Mesenchymal stem cell (in vitro differentiated cells and primary cell): ENCODE data around the gene NRM.
A peak's percentile ranks its signal among the peaks of the same experiment; 100 is the strongest.
"Not testable (repeated sequence)": the region's sequence is repeated elsewhere in the genome, so short reads cannot be mapped to it uniquely, and the experiment has no call there.

Experiments used
- DNase-seq: peaks from one replicate; pipeline ENCODE4 v3.0.0-alpha.2; 2013
- H2AFZ ChIP-seq: one replicate; pipeline ENCODE4 v1.6.1; 2013; ENCODE audit warnings: low read depth, mild to moderate bottlenecking, control low read depth, inconsistent platforms, low read length, moderate library complexity
- H2AK5ac ChIP-seq: 2 replicates; pipeline ENCODE4 v1.6.1; 2013; ENCODE audit warnings: low read length, moderate library complexity, mild to moderate bottlenecking, inconsistent platforms; ENCODE audit not compliant: severe bottlenecking
- H2BK120ac ChIP-seq: one replicate; pipeline ENCODE4 v1.6.1; 2013; ENCODE audit warnings: low read depth, mild to moderate bottlenecking, inconsistent platforms, low read length, moderate library complexity
- H2BK12ac ChIP-seq, 2 experiments: one replicate each; pipeline ENCODE4 v1.6.1; 2013; ENCODE audit warnings: inconsistent platforms in 2 of 2, low read length in 2 of 2, mild to moderate bottlenecking in 2 of 2, moderate library complexity in 2 of 2, control low read depth in 1 of 2
- H2BK15ac ChIP-seq: one replicate; pipeline ENCODE4 v1.6.1; 2013; ENCODE audit warnings: mild to moderate bottlenecking, low read depth, inconsistent platforms; ENCODE audit not compliant: poor library complexity, severe bottlenecking
- H2BK5ac ChIP-seq: 2 replicates; pipeline ENCODE4 v1.6.1; 2013; ENCODE audit warnings: low read depth, mild to moderate bottlenecking, low read length, control low read depth, inconsistent platforms; ENCODE audit not compliant: poor library complexity, severe bottlenecking
- H3K14ac ChIP-seq, 2 experiments: one replicate each; pipeline ENCODE4 v1.6.1; 2013; ENCODE audit warnings: inconsistent platforms in 2 of 2, low read length in 2 of 2, control low read depth in 1 of 2, mild to moderate bottlenecking in 1 of 2, moderate library complexity in 1 of 2
- H3K18ac ChIP-seq, 2 experiments: one replicate each; pipeline ENCODE4 v1.6.1; 2013; ENCODE audit warnings: inconsistent platforms in 2 of 2, low read length in 2 of 2, control low read depth in 1 of 2, low read depth in 1 of 2, mild to moderate bottlenecking in 1 of 2
- H3K23ac ChIP-seq, 2 experiments: one replicate each; pipeline ENCODE4 v1.6.1; 2013; ENCODE audit warnings: inconsistent platforms in 2 of 2, low read length in 2 of 2, mild to moderate bottlenecking in 2 of 2, moderate library complexity in 2 of 2, control low read depth in 1 of 2
- H3K27ac ChIP-seq: 2 replicates; pipeline ENCODE4 v1.5.1; 2013; ENCODE audit warnings: mild to moderate bottlenecking, moderate library complexity, low read length, control low read depth, inconsistent platforms; ENCODE audit not compliant: poor library complexity, severe bottlenecking
- H3K27me3 ChIP-seq, 2 experiments: 2 replicates each; pipeline versions ENCODE4 v1.6.1 to v1.7.0; 2013; ENCODE audit warnings: low read length in 2 of 2, mild to moderate bottlenecking in 2 of 2, moderate library complexity in 2 of 2, control low read depth in 1 of 2, inconsistent platforms in 1 of 2; ENCODE audit not compliant: control insufficient read depth in 1 of 2, insufficient read depth in 1 of 2
- H3K36me3 ChIP-seq, 2 experiments: 2 replicates each; pipeline versions ENCODE4 v1.6.1 to v1.7.0; 2013; ENCODE audit warnings: low read length in 2 of 2, control low read depth in 1 of 2, inconsistent platforms in 1 of 2, low read depth in 1 of 2, mild to moderate bottlenecking in 1 of 2; ENCODE audit not compliant: insufficient read depth in 2 of 2, control insufficient read depth in 1 of 2
- H3K4ac ChIP-seq, 2 experiments: one replicate each; pipeline ENCODE4 v1.6.1; 2013; ENCODE audit warnings: inconsistent platforms in 2 of 2, low read length in 2 of 2, mild to moderate bottlenecking in 2 of 2, moderate library complexity in 2 of 2, control low read depth in 1 of 2, low read depth in 1 of 2
- H3K4me1 ChIP-seq: 2 replicates; pipeline ENCODE4 v1.6.1; 2013; ENCODE audit warnings: low read depth, low read length, control low read depth; ENCODE audit not compliant: control insufficient read depth, insufficient read depth
- H3K4me2 ChIP-seq: 2 replicates; pipeline ENCODE4 v1.6.1; 2013; ENCODE audit warnings: low read length, mild to moderate bottlenecking, inconsistent platforms; ENCODE audit not compliant: poor library complexity, severe bottlenecking
- H3K4me3 ChIP-seq, 2 experiments: 2 replicates each; pipeline versions ENCODE4 v1.5.1 to v1.7.0; 2013; ENCODE audit warnings: low read length in 2 of 2, mild to moderate bottlenecking in 2 of 2, control low read depth in 1 of 2, low read depth in 1 of 2; ENCODE audit not compliant: insufficient read depth in 1 of 2
- H3K79me1 ChIP-seq: replicated peaks from 2 replicates; pipeline ENCODE4 v1.6.1; 2013; ENCODE audit warnings: mild to moderate bottlenecking, control low read depth, low read length, inconsistent platforms; ENCODE audit not compliant: poor library complexity, severe bottlenecking
- H3K9ac ChIP-seq: 2 replicates; pipeline ENCODE4 v1.7.0; 2013; ENCODE audit warnings: mild to moderate bottlenecking, low read length, moderate library complexity
- H3K9me3 ChIP-seq: 2 replicates; pipeline ENCODE4 v1.7.0; 2013; ENCODE audit warnings: mild to moderate bottlenecking, low read length; ENCODE audit not compliant: control insufficient read depth
- H4K8ac ChIP-seq: one replicate; pipeline ENCODE4 v1.6.1; 2013; ENCODE audit warnings: inconsistent platforms, mild to moderate bottlenecking, low read length, moderate library complexity
- H4K91ac ChIP-seq: one replicate; pipeline ENCODE4 v1.6.1; 2013; ENCODE audit warnings: mild to moderate bottlenecking, low read length, inconsistent platforms
- WGBS: methylation state at CpG from one replicate; pipeline ENCODE4 v1.1.7; 2013; ENCODE audit warnings: mixed read lengths; 5-methylcytosine and 5-hydroxymethylcytosine counted together

The NRM gene

DNA sequence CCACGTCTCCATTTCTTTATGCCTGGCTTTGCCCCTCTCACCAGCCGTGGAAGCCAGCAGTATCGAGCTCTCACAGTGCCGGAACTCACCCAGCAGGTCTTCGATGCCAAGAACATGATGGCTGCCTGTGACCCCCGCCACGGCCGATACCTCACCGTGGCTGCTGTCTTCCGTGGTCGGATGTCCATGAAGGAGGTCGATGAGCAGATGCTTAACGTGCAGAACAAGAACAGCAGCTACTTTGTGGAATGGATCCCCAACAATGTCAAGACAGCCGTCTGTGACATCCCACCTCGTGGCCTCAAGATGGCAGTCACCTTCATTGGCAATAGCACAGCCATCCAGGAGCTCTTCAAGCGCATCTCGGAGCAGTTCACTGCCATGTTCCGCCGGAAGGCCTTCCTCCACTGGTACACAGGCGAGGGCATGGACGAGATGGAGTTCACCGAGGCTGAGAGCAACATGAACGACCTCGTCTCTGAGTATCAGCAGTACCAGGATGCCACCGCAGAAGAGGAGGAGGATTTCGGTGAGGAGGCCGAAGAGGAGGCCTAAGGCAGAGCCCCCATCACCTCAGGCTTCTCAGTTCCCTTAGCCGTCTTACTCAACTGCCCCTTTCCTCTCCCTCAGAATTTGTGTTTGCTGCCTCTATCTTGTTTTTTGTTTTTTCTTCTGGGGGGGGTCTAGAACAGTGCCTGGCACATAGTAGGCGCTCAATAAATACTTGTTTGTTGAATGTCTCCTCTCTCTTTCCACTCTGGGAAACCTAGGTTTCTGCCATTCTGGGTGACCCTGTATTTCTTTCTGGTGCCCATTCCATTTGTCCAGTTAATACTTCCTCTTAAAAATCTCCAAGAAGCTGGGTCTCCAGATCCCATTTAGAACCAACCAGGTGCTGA lies 33.3 kb upstream of the NRM start:
- H4K8ac ChIP-seq, DNase-seq, H4K91ac ChIP-seq, H2BK120ac ChIP-seq, H3K18ac ChIP-seq, H2AFZ ChIP-seq, H3K4ac ChIP-seq, H3K79me1 ChIP-seq, H2BK12ac ChIP-seq, H3K23ac ChIP-seq, H3K9me3 ChIP-seq, H2AK5ac ChIP-seq, H3K27me3 ChIP-seq, H3K14ac ChIP-seq, H2BK5ac ChIP-seq, H2BK15ac ChIP-seq: not testable (repeated sequence)
- Histone ChIP-seq H3K4me1 (peaks cover 17% of the 10 kb centered on the region), H3K36me3 (peaks cover 44 to 56% of the 10 kb centered on the region in 2 experiments), H3K4me3 (peak overlapping the region in 1 of 2 experiments; percentile 87), H3K27ac (peak overlapping the region; percentile 74), H3K4me2 (peak overlapping the region; percentile 40), H3K9ac (peak overlapping the region; percentile 96)
- WGBS = 91% methylated on average over 25 of the region's 29 CpGs

- H3K18ac ChIP-seq, H3K9me3 ChIP-seq: not testable (repeated sequence)
- 85% methylated on average over 15 of the region's 16 CpGs for WGBS
Measured at GRCh38 chr6:30723159-30723842, 32.5 kb upstream of the NRM start.

DNA sequence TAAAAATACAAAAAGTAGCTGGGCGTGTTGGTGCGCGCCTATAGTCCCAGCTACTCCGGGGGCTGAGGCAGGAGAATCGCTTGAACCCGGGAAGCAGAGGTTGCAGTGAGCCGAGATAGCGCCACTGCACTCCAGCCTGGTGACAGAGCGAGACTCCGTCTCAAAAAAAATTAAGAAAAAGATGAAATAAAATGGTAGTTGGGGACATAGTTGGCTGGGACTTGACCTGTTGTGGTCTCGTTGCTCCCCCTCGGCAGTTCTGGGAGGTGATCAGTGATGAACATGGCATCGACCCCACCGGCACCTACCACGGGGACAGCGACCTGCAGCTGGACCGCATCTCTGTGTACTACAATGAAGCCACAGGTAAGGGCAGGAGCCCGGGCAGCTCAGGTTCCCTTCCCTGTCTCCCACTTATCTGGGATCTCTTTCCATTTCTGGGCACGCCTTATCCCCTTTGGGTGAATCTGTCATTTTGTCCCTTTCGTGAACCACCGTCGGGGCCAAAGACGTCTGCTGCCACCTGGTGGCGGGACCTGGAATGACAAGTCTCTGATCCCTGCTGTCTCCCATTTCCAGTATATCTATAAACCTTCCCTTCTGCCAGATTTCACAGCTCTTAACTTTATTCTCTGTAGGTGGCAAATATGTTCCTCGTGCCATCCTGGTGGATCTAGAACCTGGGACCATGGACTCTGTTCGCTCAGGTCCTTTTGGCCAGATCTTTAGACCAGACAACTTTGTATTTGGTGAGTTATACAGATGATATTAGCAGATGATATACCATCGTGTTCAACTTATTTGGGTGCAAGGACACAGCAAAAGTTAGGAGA lies 31.7 kb upstream of the NRM start:
- H3K9ac ChIP-seq = peak overlapping the region; percentile 96
- H4K91ac ChIP-seq = no peak overlapping the region
- peaks cover 16% of the 10 kb centered on the region for H3K4me1 ChIP-seq
- H3K18ac ChIP-seq = peak overlapping the region in 1 of 2 experiments; percentile 46
- DNase-seq = peak; percentile 83
- no peaks in the 10 kb centered on the region for H3K27me3 ChIP-seq
- no peak overlapping the region for H2AFZ ChIP-seq
- no peak overlapping the region for H2AK5ac ChIP-seq
- no peak overlapping the region for H2BK120ac ChIP-seq
- no peaks in the 10 kb centered on the region for H3K79me1 ChIP-seq
- H3K23ac ChIP-seq = no peak overlapping the region
- H3K14ac ChIP-seq = no peak overlapping the region
- H4K8ac ChIP-seq = no peak overlapping the region
- WGBS = 21% methylated on average over 27 of the region's 27 CpGs
- H3K27ac ChIP-seq = peak overlapping the region; percentile 97
- H2BK12ac ChIP-seq = no peak overlapping the region
- H3K4ac ChIP-seq = no peak overlapping the region
- no peak overlapping the region for H2BK5ac ChIP-seq
- no peak overlapping the region for H2BK15ac ChIP-seq
- H3K36me3 ChIP-seq = peaks cover 33 to 48% of the 10 kb centered on the region in 2 experiments
- H3K4me2 ChIP-seq = peak overlapping the region; percentile 67
- peak overlapping the region; percentile 84 to 87 for H3K4me3 ChIP-seq
- no peaks in the 10 kb centered on the region for H3K9me3 ChIP-seq

More at GRCh38 chr6:30723159-30723842, 32.5 kb upstream of the NRM start:
- H2AFZ ChIP-seq, H2BK120ac ChIP-seq, H3K27me3 ChIP-seq, H4K91ac ChIP-seq, H2BK5ac ChIP-seq, H2AK5ac ChIP-seq, H3K4ac ChIP-seq, H3K14ac ChIP-seq, H2BK15ac ChIP-seq, H4K8ac ChIP-seq, DNase-seq, H3K79me1 ChIP-seq, H2BK12ac ChIP-seq: not testable (repeated sequence)
- Histone ChIP-seq H3K9ac (peak overlapping the region; percentile 96), H3K23ac (peak overlapping the region in 1 of 2 experiments; percentile 50), H3K27ac (peak overlapping the region; percentile 28), H3K4me3 (peak overlapping the region in 1 of 2 experiments; percentile 87), H3K4me1 (peaks cover 18% of the 10 kb centered on the region), H3K36me3 (peaks cover 38 to 56% of the 10 kb centered on the region in 2 experiments), H3K4me2 (peak overlapping the region; percentile 39)
